ENCODE measurements around the gene TAX1BP1.

GRCh38 chr7:27704422-27705199 lies 35.4 kb upstream of the TAX1BP1 start:
- TF ChIP-seq, protein P1, sequence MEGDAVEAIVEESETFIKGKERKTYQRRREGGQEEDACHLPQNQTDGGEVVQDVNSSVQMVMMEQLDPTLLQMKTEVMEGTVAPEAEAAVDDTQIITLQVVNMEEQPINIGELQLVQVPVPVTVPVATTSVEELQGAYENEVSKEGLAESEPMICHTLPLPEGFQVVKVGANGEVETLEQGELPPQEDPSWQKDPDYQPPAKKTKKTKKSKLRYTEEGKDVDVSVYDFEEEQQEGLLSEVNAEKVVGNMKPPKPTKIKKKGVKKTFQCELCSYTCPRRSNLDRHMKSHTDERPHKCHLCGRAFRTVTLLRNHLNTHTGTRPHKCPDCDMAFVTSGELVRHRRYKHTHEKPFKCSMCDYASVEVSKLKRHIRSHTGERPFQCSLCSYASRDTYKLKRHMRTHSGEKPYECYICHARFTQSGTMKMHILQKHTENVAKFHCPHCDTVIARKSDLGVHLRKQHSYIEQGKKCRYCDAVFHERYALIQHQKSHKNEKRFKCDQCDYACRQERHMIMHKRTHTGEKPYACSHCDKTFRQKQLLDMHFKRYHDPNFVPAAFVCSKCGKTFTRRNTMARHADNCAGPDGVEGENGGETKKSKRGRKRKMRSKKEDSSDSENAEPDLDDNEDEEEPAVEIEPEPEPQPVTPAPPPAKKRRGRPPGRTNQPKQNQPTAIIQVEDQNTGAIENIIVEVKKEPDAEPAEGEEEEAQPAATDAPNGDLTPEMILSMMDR (conservative IDR thresholded peaks at IDR 0.05; ENCODE audit: low read length) = no peak
- no peak for TF ChIP-seq EZH2phosphoT487 (IDR thresholded peaks at IDR 0.05; ENCODE audit: borderline replicate concordance, low read depth, low read length)

Data from OCI-LY7 (cell line).